SK-N-MC (cell line): ENCODE results near the gene TMBIM4.
A peak's percentile ranks its signal among the peaks of the same experiment; 100 is the strongest.

ENCODE experiments used
- DNase-seq: peaks from one replicate; pipeline ENCODE4 v3.0.0-alpha.2; 2011; ENCODE audit warnings: low read depth, low spot score
- H3K27ac ChIP-seq: fragments of 200-600 bp; sonication (generic); 2 replicates; pipeline ENCODE4 v1.5.1; 2016; ENCODE audit warnings: mixed run types
- H3K36me3 ChIP-seq: fragments of 200-600 bp; sonication (generic); 2 replicates; pipeline ENCODE4 v1.6.1; 2017; ENCODE audit warnings: antibody characterized with exemption, low read length, mixed read lengths; ENCODE audit not compliant: insufficient read depth
- H3K4me3 ChIP-seq: fragments of 200-600 bp; sonication (generic); 2 replicates; pipeline ENCODE4 v1.5.1; 2016
- H3K9ac ChIP-seq: fragments of 200-600 bp; sonication (generic); 2 replicates; pipeline ENCODE4 v1.8.0; 2017; ENCODE audit warnings: mixed run types, mixed read lengths; ENCODE audit not compliant: insufficient read length
- H3K9me3 ChIP-seq: fragments of 200-600 bp; sonication (generic); 2 replicates; pipeline ENCODE4 v1.6.1; 2017; ENCODE audit warnings: low read depth, mild to moderate bottlenecking, antibody characterized with exemption, low read length, moderate library complexity, mixed read lengths
- EZH2 ChIP-seq: fragments of 200-600 bp; sonication (generic); IDR thresholded peaks from one replicate; pipeline ENCODE4 v1.6.1; 2017; ENCODE audit warnings: antibody characterized with exemption
- FOXP2 ChIP-seq: optimal IDR thresholded peaks from 2 replicates; pipeline ENCODE3; 2011; ENCODE audit warnings: mild to moderate bottlenecking, moderate library complexity; ENCODE audit not compliant: insufficient read depth; ENCODE audit errors: extremely low read length, control extremely low read depth
- POLR2AphosphoS5 ChIP-seq: IDR thresholded peaks from 2 replicates; pipeline ENCODE4 v1.6.1; 2012; ENCODE audit warnings: mild to moderate bottlenecking, low read depth, low read length, borderline replicate concordance

Gene TMBIM4

GRCh38 chr12:66139328-66139727 is 30.5 kb downstream of the TMBIM4 start:
- H3K9me3 ChIP-seq = no peaks in the 10 kb centered on the region; the same call in none of the 2 replicates
- no peak overlapping the region for H3K27ac ChIP-seq
- no peak overlapping the region for H3K4me3 ChIP-seq
- TF ChIP-seq POLR2AphosphoS5 (no peak), EZH2 (no peak), FOXP2 (no peak)
- H3K36me3 ChIP-seq = peaks cover 78% of the 10 kb centered on the region
- DNase-seq = no peak
- H3K9ac ChIP-seq = no peak overlapping the region

- Histone ChIP-seq H3K9ac (no peak overlapping the region), H3K4me3 (no peak overlapping the region), H3K36me3 (peaks cover 68% of the 10 kb centered on the region), H3K9me3 (no peaks in the 10 kb centered on the region; the same call in none of the 2 replicates), H3K27ac (no peak overlapping the region)
- no peak for DNase-seq
- TF ChIP-seq POLR2AphosphoS5 = no peak
- no peak for TF ChIP-seq FOXP2
- TF ChIP-seq EZH2 = no peak
These were observed 31.9 kb downstream of the TMBIM4 start for GRCh38 chr12:66137937-66138336.

GRCh38 chr12:66132408-66132807 is 37.4 kb downstream of the TMBIM4 start:
- no peak overlapping the region for H3K9ac ChIP-seq
- DNase-seq = no peak
- H3K4me3 ChIP-seq = no peak overlapping the region
- no peak overlapping the region for H3K27ac ChIP-seq
- TF ChIP-seq FOXP2 = no peak
- TF ChIP-seq POLR2AphosphoS5 = no peak
- no peak for TF ChIP-seq EZH2
- H3K36me3 ChIP-seq = peaks cover 29% of the 10 kb centered on the region
- no peaks in the 10 kb centered on the region for H3K9me3 ChIP-seq

GRCh38 chr12:66131067-66131688 is 38.6 kb downstream of the TMBIM4 start:
- TF ChIP-seq FOXP2 = no peak
- TF ChIP-seq EZH2 = no peak
- no peak for TF ChIP-seq POLR2AphosphoS5
- Histone ChIP-seq H3K9ac (peak overlapping the region; percentile 97), H3K9me3 (no peaks in the 10 kb centered on the region), H3K4me3 (peak overlapping the region; percentile 100), H3K27ac (peak overlapping the region; percentile 21; the same call in 1 of the 2 replicates), H3K36me3 (peaks cover 29% of the 10 kb centered on the region)
- DNase-seq = no peak

- no peak for TF ChIP-seq EZH2
- no peak for TF ChIP-seq FOXP2
- TF ChIP-seq POLR2AphosphoS5 = peak; percentile 94
These were observed 39.3 kb downstream of the TMBIM4 start, which contains the start of gene LLPH for GRCh38 chr12:66130267-66131066. TSS of gene LLPH (minus strand) at chr12:66130750. CDS start at chr12:66129106, 1,644 bp downstream.

GRCh38 chr12:66129934-66130266 is 39.9 kb downstream of the TMBIM4 start:
- peaks cover 37% of the 10 kb centered on the region for H3K36me3 ChIP-seq
- H3K27ac ChIP-seq = 0 out of 2 replicates have a peak overlapping the region, but pooled peaks have one; percentile 21
- peak overlapping the region; percentile 100 for H3K4me3 ChIP-seq
- no peak for TF ChIP-seq POLR2AphosphoS5
- no peak for TF ChIP-seq EZH2
- no peak for TF ChIP-seq FOXP2
- no peak for DNase-seq
- H3K9ac ChIP-seq = peak overlapping the region; percentile 97
- H3K9me3 ChIP-seq = no peaks in the 10 kb centered on the region

More at GRCh38 chr12:66130267-66131066, 39.3 kb downstream of the TMBIM4 start, which contains the start of gene LLPH:
- H3K9ac ChIP-seq = peak within 1 kb of the TSS; percentile 97
- DNase-seq = no peak
- H3K4me3 ChIP-seq = peak within 1 kb of the TSS; percentile 100
- peak within 1 kb of the TSS; percentile 21; the same call in 1 of the 2 replicates for H3K27ac ChIP-seq
- H3K9me3 ChIP-seq = no peaks in the 10 kb centered on the region
- peaks cover 32% of the 10 kb centered on the region for H3K36me3 ChIP-seq

DNA sequence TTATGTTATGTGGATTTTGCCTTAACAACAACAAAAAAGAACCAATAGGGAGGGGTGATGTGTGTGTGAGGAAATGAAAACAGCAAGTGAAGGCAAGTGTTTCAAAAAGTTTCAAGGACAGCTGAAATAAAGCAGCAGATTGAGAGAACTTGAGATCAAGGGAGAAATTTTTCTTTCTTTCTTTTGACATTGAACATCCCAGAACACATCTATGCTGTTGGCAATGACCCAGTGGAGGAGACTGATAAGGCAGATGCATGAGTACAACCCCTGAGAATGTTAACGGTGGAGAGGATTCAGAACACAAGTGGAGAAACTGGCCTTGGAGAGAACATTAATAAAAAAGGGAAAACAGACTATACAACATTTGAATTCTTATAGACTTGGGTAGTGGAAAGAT is 42.1 kb downstream of the TMBIM4 start:
- TF ChIP-seq FOXP2 (no peak), EZH2 (no peak)

GRCh38 chr12:66120477-66120876 is 49.3 kb downstream of the TMBIM4 start:
- peaks cover 46% of the 10 kb centered on the region for H3K36me3 ChIP-seq

More for the DNA sequence above, 42.1 kb downstream of the TMBIM4 start:
- Histone ChIP-seq H3K27ac (no peak overlapping the region), H3K9me3 (no peaks in the 10 kb centered on the region), H3K4me3 (no peak overlapping the region), H3K9ac (no peak overlapping the region), H3K36me3 (peaks cover 57% of the 10 kb centered on the region)
- DNase-seq = no peak

More at GRCh38 chr12:66120477-66120876, 49.3 kb downstream of the TMBIM4 start:
- Histone ChIP-seq H3K27ac (no peak overlapping the region), H3K4me3 (no peak overlapping the region), H3K9me3 (no peaks in the 10 kb centered on the region), H3K9ac (no peak overlapping the region)
- DNase-seq = no peak
- TF ChIP-seq FOXP2 = no peak
- TF ChIP-seq EZH2 = no peak
- TF ChIP-seq POLR2AphosphoS5 = no peak
